ENCODE measurements around the gene WWOX.

Gene WWOX

DNA sequence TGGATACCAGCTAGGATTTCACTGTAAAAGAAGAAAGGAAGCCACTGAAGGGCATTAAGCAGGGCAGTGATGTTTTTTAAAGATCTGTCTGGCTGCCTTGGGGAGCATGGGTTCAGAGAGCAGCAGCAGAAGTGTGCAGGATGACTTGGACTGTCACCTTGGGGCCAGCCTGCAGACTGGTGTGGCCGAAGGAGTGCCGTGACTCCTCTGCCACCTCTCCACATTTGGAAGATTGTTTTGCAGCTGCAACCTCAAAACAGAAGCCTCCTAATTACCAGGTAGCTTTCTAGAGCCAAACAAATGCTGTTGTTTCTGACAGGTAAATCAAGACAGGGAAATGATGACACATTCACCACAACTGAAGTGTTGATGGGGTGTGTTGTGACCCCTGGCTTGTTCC lies 681.4 kb downstream of the WWOX start:
- H3K27me3 ChIP-seq (replicated peaks; ENCODE audit: control insufficient read depth, insufficient read depth, low read length): no peaks in the 10 kb centered on the region; the same call in 1 of the 2 replicates
- no peak for DNase-seq (ENCODE audit: extremely low read depth, insufficient read length)
- no peak overlapping the region for H3K4me3 ChIP-seq (replicated peaks; ENCODE audit: low read depth, low read length)
- TF ChIP-seq CTCF (IDR thresholded peaks at IDR 0.05; ENCODE audit: insufficient read depth, low read length, poor library complexity, severe bottlenecking): no peak
- H3K36me3 ChIP-seq (ENCODE audit: control insufficient read depth, insufficient read depth, low read length): no peaks in the 10 kb centered on the region

- no peak for DNase-seq (ENCODE audit: extremely low read depth, insufficient read length)
- Histone ChIP-seq H3K4me3 (replicated peaks; ENCODE audit: low read depth, low read length) (no peak overlapping the region), H3K36me3 (ENCODE audit: control insufficient read depth, insufficient read depth, low read length) (no peaks in the 10 kb centered on the region), H3K27me3 (replicated peaks; ENCODE audit: control insufficient read depth, insufficient read depth, low read length) (no peaks in the 10 kb centered on the region; the same call in 1 of the 2 replicates)
- no peak for TF ChIP-seq CTCF (IDR thresholded peaks at IDR 0.05; ENCODE audit: insufficient read depth, low read length, poor library complexity, severe bottlenecking)
These were observed 683.1 kb downstream of the WWOX start for GRCh38 chr16:78782572-78782971.

DNA sequence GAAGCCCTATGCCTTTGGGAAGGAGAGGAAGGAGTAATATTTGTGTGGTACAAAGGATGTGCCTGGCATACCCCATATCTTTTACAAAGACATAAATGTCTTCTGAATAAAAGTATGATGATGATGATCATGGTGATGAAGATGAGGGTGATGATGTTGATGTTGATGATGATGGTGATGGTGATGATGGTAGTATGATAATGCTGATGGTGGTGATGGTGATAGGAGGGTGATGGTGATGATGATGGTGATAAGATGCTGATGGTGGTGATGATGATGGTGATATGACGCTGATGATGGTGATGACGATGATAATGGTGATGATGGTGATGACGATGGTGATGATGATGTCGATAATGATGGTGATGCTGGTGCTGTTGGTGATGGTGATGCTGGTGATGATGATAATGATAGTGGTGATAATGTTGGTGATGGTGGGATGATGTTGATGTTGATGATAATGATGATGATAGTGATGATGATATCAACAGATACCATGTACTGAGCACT lies 684.2 kb downstream of the WWOX start:
- Histone ChIP-seq H3K36me3 (ENCODE audit: control insufficient read depth, insufficient read depth, low read length) (no peaks in the 10 kb centered on the region), H3K27me3 (replicated peaks; ENCODE audit: control insufficient read depth, insufficient read depth, low read length) (no peaks in the 10 kb centered on the region; the same call in 1 of the 2 replicates), H3K4me3 (replicated peaks; ENCODE audit: low read depth, low read length) (no peak overlapping the region)
- DNase-seq (ENCODE audit: extremely low read depth, insufficient read length): no peak
- no peak for TF ChIP-seq CTCF (IDR thresholded peaks at IDR 0.05; ENCODE audit: insufficient read depth, low read length, poor library complexity, severe bottlenecking)

- Histone ChIP-seq H3K27me3 (replicated peaks; ENCODE audit: control insufficient read depth, insufficient read depth, low read length) (no peaks in the 10 kb centered on the region; the same call in 1 of the 2 replicates), H3K36me3 (ENCODE audit: control insufficient read depth, insufficient read depth, low read length) (no peaks in the 10 kb centered on the region), H3K4me3 (replicated peaks; ENCODE audit: low read depth, low read length) (no peak overlapping the region)
- no peak for TF ChIP-seq CTCF (IDR thresholded peaks at IDR 0.05; ENCODE audit: insufficient read depth, low read length, poor library complexity, severe bottlenecking)
- DNase-seq (ENCODE audit: extremely low read depth, insufficient read length): no peak
These were observed 685.3 kb downstream of the WWOX start for GRCh38 chr16:78784771-78785170.

DNA sequence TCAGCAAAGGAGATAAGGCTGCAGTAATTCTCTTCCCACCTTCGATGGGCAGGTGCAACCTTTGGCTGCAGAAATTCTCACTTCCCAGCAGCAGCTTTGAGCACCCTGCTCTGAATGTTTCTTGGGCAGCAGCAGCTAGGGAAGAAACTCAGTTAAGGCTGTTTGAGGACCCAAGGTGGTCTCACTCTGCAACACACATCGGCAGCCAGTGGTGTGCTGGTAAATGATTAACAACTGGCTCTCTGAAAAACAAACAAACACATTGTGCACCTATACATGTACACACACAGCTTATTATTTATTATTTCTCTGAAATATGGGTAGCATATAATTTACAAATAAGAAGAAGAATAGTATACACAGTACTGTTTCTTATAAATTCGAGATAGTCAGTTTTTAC lies 685.8 kb downstream of the WWOX start:
- Histone ChIP-seq H3K4me3 (replicated peaks; ENCODE audit: low read depth, low read length) (no peak overlapping the region), H3K36me3 (ENCODE audit: control insufficient read depth, insufficient read depth, low read length) (no peaks in the 10 kb centered on the region), H3K27me3 (replicated peaks; ENCODE audit: control insufficient read depth, insufficient read depth, low read length) (no peaks in the 10 kb centered on the region; the same call in 1 of the 2 replicates)
- no peak for DNase-seq (ENCODE audit: extremely low read depth, insufficient read length)
- TF ChIP-seq CTCF (IDR thresholded peaks at IDR 0.05; ENCODE audit: insufficient read depth, low read length, poor library complexity, severe bottlenecking): no peak

DNA sequence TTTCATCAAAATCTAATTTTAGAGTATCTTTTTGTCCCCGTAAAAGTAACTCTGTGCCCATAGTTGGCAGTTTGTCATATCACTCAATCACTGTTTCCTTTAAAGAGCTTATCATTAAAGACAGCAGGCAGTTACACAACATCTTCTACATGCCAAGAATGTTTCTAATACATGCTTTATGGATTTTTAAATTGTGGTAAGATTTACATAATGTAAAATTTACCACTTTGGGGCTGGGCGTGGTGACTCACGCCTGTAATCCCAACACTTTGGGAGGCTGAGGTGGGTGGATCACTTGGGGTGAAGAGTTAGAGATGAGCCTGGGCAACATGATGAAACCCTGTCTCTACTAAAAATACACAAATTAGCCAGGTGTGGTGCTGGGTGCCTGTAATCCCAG lies 687.2 kb downstream of the WWOX start:
- Histone ChIP-seq H3K4me3 (replicated peaks; ENCODE audit: low read depth, low read length) (no peak overlapping the region), H3K27me3 (replicated peaks; ENCODE audit: control insufficient read depth, insufficient read depth, low read length) (no peaks in the 10 kb centered on the region; the same call in 1 of the 2 replicates), H3K36me3 (ENCODE audit: control insufficient read depth, insufficient read depth, low read length) (no peaks in the 10 kb centered on the region)
- DNase-seq (ENCODE audit: extremely low read depth, insufficient read length): no peak
- TF ChIP-seq CTCF (IDR thresholded peaks at IDR 0.05; ENCODE audit: insufficient read depth, low read length, poor library complexity, severe bottlenecking): no peak
